Muscle of leg (tissue), 11 donors: ENCODE measurements around the gene PRPF8. TPM values are rescaled to one million over a fixed set of nuclear protein-coding genes. Genes with fewer than 3 reads are reported as not detected.
"Not testable (repeated sequence)": the region's sequence is repeated elsewhere in the genome, so short reads cannot be mapped to it uniquely, and the experiment has no call there.

Experiments
- DNase-seq: peaks from one replicate; pipeline ENCODE4 v3.0.0; 2013
- H3K27ac ChIP-seq: one replicate; pipeline ENCODE4 v1.5.1; 2013; ENCODE audit warnings: mild to moderate bottlenecking, low read length, control low read depth
- H3K27me3 ChIP-seq: one replicate; pipeline ENCODE4 v1.6.1; 2013; ENCODE audit warnings: low read length; ENCODE audit not compliant: control insufficient read depth, insufficient read depth
- H3K36me3 ChIP-seq: one replicate; pipeline ENCODE4 v1.6.1; 2013; ENCODE audit warnings: low read length; ENCODE audit not compliant: control insufficient read depth, insufficient read depth
- H3K4me1 ChIP-seq: one replicate; pipeline ENCODE4 v1.6.1; 2013; ENCODE audit warnings: low read length; ENCODE audit not compliant: control insufficient read depth, insufficient read depth
- H3K4me3 ChIP-seq: one replicate; pipeline ENCODE4 v1.5.1; 2013; ENCODE audit warnings: low read length, control low read depth
- H3K9me3 ChIP-seq: replicated peaks from 2 replicates; pipeline ENCODE4 v1.6.1; 2013; ENCODE audit warnings: low read depth, low read length; ENCODE audit not compliant: control insufficient read depth
- WGBS: methylation state at CpG from one replicate; pipeline ENCODE4 v1.1.5; 2013; ENCODE audit warnings: missing lambda C conversion rate; ENCODE audit not compliant: insufficient coverage; 5-methylcytosine and 5-hydroxymethylcytosine counted together
- polyA plus RNA-seq, 8 donors: library from polyadenylated mRNA; unstranded; fragments of 120-200 nt; gene quantifications; one replicate each; pipeline versions ENCODE4 v1.2.1 to v1.2.3, GENCODE V29; 2013; ENCODE audit warnings: inconsistent platforms in 1 of 8, low replicate concordance in 1 of 8; ENCODE audit not compliant: insufficient read length in 8 of 8, insufficient read depth in 1 of 8
- total RNA-seq: library from RNA; stranded (reverse); fragments of 120-200 nt; gene quantifications from one replicate; pipeline ENCODE4 v1.2.4, GENCODE V29; 2013

PRPF8 gene
- total and polyA plus RNA-seq, 9 donors, result 99.0 to 237 (median 210) TPM

GRCh38 chr17:1727258-1727789 lies 42.7 kb upstream of the PRPF8 start:
- DNase-seq, result no peak
- peaks cover 27% of the 10 kb centered on the region for H3K36me3 ChIP-seq
- H3K4me3 ChIP-seq, result no peak overlapping the region
- no peaks in the 10 kb centered on the region for H3K9me3 ChIP-seq
- H3K27me3 ChIP-seq, result no peaks in the 10 kb centered on the region
- peaks cover 49% of the 10 kb centered on the region for H3K4me1 ChIP-seq
- WGBS, result 91% methylated on average over 21 of the region's 21 CpGs
- no peak overlapping the region for H3K27ac ChIP-seq

- Histone ChIP-seq H3K27ac (no peak overlapping the region), H3K36me3 (peaks cover 27% of the 10 kb centered on the region), H3K4me1 (peaks cover 46% of the 10 kb centered on the region), H3K27me3 (no peaks in the 10 kb centered on the region), H3K9me3 (no peaks in the 10 kb centered on the region), H3K4me3 (no peak overlapping the region)
- WGBS, result 72% methylated on average over 15 of the region's 18 CpGs
- no peak for DNase-seq
Observed at GRCh38 chr17:1726626-1727257, 42.1 kb upstream of the PRPF8 start.

- 93% methylated on average over 43 of the region's 54 CpGs for WGBS
- Histone ChIP-seq H3K27me3 (no peaks in the 10 kb centered on the region), H3K9me3 (no peaks in the 10 kb centered on the region), H3K27ac (no peak overlapping the region), H3K36me3 (peaks cover 24% of the 10 kb centered on the region), H3K4me3 (peak overlapping the region; percentile 58), H3K4me1 (peaks cover 43% of the 10 kb centered on the region)
- no peak for DNase-seq
Observed at GRCh38 chr17:1725642-1726511, 41.2 kb upstream of the PRPF8 start.

GRCh38 chr17:1724869-1725641 lies 40.4 kb upstream of the PRPF8 start:
- peaks cover 22% of the 10 kb centered on the region for H3K36me3 ChIP-seq
- 18% methylated on average over 50 of the region's 51 CpGs for WGBS
- DNase-seq, result peak; percentile 35
- H3K9me3 ChIP-seq, result no peaks in the 10 kb centered on the region
- peaks cover 40% of the 10 kb centered on the region for H3K4me1 ChIP-seq
- peak overlapping the region; percentile 58 for H3K4me3 ChIP-seq
- H3K27me3 ChIP-seq, result no peaks in the 10 kb centered on the region
- H3K27ac ChIP-seq, result peak overlapping the region; percentile 35

GRCh38 chr17:1724351-1724868 lies 39.7 kb upstream of the PRPF8 start, which contains the start of gene WDR81:
TSS of gene WDR81 (plus strand) at chr17:1724704. CDS start at chr17:1724960, 256 bp downstream.
- peaks cover 22% of the 10 kb centered on the region for H3K36me3 ChIP-seq

GRCh38 chr17:1722022-1722421 lies 37.4 kb upstream of the PRPF8 start:
- H3K4me1 ChIP-seq, result peaks cover 55% of the 10 kb centered on the region
- not testable (repeated sequence) for H3K9me3 ChIP-seq, H3K36me3 ChIP-seq, H3K27me3 ChIP-seq, H3K4me3 ChIP-seq, H3K27ac ChIP-seq
- peak; percentile 20 for DNase-seq
- WGBS, result no CpG with 5 or more reads among the region's 8 CpGs

More at GRCh38 chr17:1724351-1724868, 39.7 kb upstream of the PRPF8 start, which contains the start of gene WDR81:
- Histone ChIP-seq H3K4me3 (peak within 1 kb of the TSS; percentile 58), H3K27ac (peak within 1 kb of the TSS; percentile 74), H3K27me3 (no peaks in the 10 kb centered on the region), H3K4me1 (peaks cover 39% of the 10 kb centered on the region), H3K9me3 (no peaks in the 10 kb centered on the region)
- WGBS, result under 1% methylated on average over 54 of the region's 57 CpGs
- DNase-seq, result peak; percentile 95

GRCh38 chr17:1720856-1721386 lies 36.3 kb upstream of the PRPF8 start:
- WGBS, result 44% methylated on average over 9 of the region's 11 CpGs
- H3K36me3 ChIP-seq, result no peaks in the 10 kb centered on the region
- no peak overlapping the region for H3K4me3 ChIP-seq
- H3K27ac ChIP-seq, result peak overlapping the region; percentile 74
- peak; percentile 66 for DNase-seq
- H3K9me3 ChIP-seq, result no peaks in the 10 kb centered on the region
- H3K27me3 ChIP-seq, result no peaks in the 10 kb centered on the region
- peaks cover 59% of the 10 kb centered on the region for H3K4me1 ChIP-seq

- DNase-seq, result peak; percentile 39
- Histone ChIP-seq H3K4me3 (no peak overlapping the region), H3K27ac (no peak overlapping the region), H3K27me3 (no peaks in the 10 kb centered on the region), H3K9me3 (no peaks in the 10 kb centered on the region), H3K4me1 (peaks cover 60% of the 10 kb centered on the region), H3K36me3 (peaks cover 7% of the 10 kb centered on the region)
- WGBS, result 87% methylated on average over 12 of the region's 19 CpGs
Observed at GRCh38 chr17:1718362-1719165, 33.9 kb upstream of the PRPF8 start.
